Measurements from ENCODE around the gene CECR2. TPM values are rescaled to one million over a fixed set of nuclear protein-coding genes. Genes with fewer than 3 reads are reported as not detected.

Gene CECR2
- 14.9 TPM for polyA plus RNA-seq (2012; ENCODE audit: insufficient read length, low read depth)

DNA sequence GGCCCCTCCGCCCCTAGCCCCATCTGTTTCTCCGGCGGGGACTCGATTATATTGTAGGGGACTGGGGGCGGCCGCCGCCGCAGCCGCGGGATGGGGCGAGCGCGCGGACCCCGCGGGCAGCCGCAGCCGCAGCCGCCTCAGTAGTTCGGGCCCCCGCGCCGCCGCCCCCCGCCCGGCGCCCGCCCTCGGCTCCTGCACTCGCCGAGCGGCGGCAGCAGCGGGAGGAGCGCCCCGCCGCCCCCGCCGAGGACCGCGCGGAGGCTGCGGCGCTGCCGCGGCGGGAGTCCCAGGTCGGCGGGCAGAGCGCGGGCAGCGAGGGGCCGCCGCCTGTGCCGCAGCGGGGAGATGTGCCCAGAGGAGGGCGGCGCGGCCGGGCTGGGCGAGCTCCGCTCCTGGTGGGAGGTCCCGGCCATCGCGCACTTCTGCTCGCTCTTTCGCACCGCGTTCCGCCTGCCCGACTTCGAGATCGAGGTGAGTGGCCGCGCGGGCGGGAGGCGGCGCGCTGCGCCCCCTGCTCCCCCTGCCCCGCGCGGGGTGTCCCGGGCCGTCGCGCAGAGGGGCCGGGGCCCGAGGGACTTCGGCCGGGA lies at the start of gene CECR2:
TSS of gene CECR2 (plus strand) at position 22 of the 587 bp plus-strand sequence. CDS start at position 346, 324 bp downstream.
- TF ChIP-seq, protein P1, sequence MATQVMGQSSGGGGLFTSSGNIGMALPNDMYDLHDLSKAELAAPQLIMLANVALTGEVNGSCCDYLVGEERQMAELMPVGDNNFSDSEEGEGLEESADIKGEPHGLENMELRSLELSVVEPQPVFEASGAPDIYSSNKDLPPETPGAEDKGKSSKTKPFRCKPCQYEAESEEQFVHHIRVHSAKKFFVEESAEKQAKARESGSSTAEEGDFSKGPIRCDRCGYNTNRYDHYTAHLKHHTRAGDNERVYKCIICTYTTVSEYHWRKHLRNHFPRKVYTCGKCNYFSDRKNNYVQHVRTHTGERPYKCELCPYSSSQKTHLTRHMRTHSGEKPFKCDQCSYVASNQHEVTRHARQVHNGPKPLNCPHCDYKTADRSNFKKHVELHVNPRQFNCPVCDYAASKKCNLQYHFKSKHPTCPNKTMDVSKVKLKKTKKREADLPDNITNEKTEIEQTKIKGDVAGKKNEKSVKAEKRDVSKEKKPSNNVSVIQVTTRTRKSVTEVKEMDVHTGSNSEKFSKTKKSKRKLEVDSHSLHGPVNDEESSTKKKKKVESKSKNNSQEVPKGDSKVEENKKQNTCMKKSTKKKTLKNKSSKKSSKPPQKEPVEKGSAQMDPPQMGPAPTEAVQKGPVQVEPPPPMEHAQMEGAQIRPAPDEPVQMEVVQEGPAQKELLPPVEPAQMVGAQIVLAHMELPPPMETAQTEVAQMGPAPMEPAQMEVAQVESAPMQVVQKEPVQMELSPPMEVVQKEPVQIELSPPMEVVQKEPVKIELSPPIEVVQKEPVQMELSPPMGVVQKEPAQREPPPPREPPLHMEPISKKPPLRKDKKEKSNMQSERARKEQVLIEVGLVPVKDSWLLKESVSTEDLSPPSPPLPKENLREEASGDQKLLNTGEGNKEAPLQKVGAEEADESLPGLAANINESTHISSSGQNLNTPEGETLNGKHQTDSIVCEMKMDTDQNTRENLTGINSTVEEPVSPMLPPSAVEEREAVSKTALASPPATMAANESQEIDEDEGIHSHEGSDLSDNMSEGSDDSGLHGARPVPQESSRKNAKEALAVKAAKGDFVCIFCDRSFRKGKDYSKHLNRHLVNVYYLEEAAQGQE (IDR thresholded peaks at IDR 0.05; ENCODE audit: insufficient read depth in 1 of 2, low read depth in 2 of 2, low read length in 2 of 2) = no peak
- TF ChIP-seq TAF1 (IDR thresholded peaks at IDR 0.05; ENCODE audit: borderline replicate concordance, insufficient read depth, low read length) (no peak), POLR2AphosphoS5 (IDR thresholded peaks at IDR 0.05; ENCODE audit: low read depth, low read length) (no peak), SIN3A (IDR thresholded peaks at IDR 0.05; ENCODE audit: borderline replicate concordance, insufficient read depth, low read length) (no peak), FOXP2 (optimal IDR thresholded peaks at IDR 0.05; ENCODE audit: borderline replicate concordance, extremely low read depth, extremely low read length, insufficient read depth) (no peak)

DNA sequence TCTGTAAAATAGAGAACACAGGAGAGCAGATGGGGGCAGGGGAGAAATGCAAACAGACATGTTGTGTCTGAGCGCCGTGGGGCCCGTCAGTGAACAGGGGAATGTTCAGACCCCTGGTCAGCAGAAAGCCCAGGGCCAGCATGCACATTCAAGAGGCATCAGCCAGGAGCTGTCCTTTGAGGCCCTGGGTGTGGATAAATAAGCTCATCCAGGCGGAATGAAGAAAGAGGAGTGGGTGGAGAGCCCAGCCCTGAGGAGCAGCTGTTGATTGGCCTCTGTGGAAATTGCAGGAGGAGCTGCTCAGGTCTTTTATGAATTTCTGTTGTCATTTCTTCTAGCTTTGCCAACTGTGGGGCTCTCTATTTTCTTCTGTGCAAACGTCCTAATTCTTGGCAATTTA lies 49.7 kb upstream of the CECR2 start:
- TF ChIP-seq FOXP2 (optimal IDR thresholded peaks at IDR 0.05; ENCODE audit: borderline replicate concordance, extremely low read depth, extremely low read length, insufficient read depth) (no peak), SIN3A (IDR thresholded peaks at IDR 0.05; ENCODE audit: borderline replicate concordance, insufficient read depth, low read length) (no peak)
- TF ChIP-seq, protein P1 (IDR thresholded peaks at IDR 0.05; ENCODE audit: insufficient read depth in 1 of 2, low read depth in 2 of 2, low read length in 2 of 2) = no peak

DNA sequence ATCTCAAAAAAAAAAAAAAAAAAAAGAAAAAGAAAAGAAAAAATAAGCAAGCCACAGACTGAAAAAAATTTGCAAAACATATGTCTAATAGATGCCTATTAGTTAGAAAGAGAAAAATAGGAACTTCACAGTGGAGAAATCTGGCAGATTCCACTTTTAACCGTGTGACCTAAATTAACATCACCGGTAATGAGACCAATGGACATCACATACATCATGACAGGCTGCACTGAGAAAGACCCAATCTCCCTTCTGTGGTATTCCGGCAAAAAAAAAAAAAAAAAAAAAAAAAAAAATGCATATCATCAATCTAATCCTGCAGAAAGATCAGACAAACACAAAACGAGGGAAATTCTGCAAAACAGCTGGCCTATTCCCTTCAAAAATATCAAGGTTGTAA lies 46.7 kb upstream of the CECR2 start:
- TF ChIP-seq POLR2AphosphoS5 (IDR thresholded peaks at IDR 0.05; ENCODE audit: low read depth, low read length) (no peak), TAF1 (IDR thresholded peaks at IDR 0.05; ENCODE audit: borderline replicate concordance, insufficient read depth, low read length) (no peak), SIN3A (IDR thresholded peaks at IDR 0.05; ENCODE audit: borderline replicate concordance, insufficient read depth, low read length) (no peak), FOXP2 (optimal IDR thresholded peaks at IDR 0.05; ENCODE audit: borderline replicate concordance, extremely low read depth, extremely low read length, insufficient read depth) (no peak)
- TF ChIP-seq, protein P1 (IDR thresholded peaks at IDR 0.05; ENCODE audit: insufficient read depth in 1 of 2, low read depth in 2 of 2, low read length in 2 of 2) = no peak

DNA sequence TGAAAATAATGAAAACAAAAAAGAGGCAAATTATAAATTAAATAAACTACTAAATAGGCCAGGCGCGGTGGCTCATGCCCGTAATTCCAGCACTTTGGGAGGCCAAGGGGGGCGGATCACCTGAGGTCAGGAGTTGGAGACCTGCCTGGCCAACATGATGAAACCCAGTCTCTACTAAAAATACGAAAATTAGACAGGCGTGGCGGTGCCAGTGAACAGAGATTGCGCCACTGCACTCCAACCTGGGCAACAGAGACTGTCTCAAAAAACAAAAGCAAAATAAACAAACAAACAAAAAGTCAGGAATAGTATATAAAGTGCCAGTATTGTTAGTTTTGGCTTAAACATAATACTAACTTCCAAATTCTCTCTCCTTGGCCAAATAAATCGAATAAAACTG lies 37.6 kb upstream of the CECR2 start:
- TF ChIP-seq SIN3A (IDR thresholded peaks at IDR 0.05; ENCODE audit: borderline replicate concordance, insufficient read depth, low read length) = no peak

DNA sequence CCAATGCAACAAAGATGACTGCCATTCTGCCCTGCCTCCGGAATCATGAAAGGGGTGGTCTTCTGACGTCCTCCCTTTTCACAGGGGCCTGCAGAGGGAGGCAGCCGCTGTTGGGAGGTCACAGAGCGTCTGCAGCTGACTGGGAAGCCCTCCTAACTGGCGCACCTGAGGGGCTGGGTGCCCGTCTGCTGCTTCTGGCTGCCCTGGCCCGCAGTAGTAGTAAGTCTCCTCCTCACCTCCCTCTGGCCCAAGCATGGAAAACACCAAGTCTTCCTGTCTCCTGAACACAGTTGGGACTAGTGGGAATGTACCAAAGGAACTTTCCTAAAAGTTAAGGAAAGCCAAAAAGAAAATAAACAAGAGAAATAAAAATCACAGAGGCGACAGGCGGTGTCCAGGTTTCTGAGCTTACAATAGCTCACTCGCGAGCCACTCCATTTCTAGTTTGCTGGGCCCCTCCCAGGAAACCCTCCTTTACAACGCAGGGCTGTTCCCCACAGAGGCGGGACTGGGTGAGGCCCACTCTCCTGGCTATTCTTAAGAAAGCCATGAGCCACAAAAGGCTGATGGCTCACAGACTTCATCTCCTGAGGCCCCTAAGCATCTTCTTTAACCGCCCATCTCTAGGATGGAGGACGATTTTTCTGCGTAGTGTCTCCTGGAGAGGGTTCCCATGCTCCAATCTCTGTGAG lies 37.0 kb upstream of the CECR2 start:
- no peak for TF ChIP-seq TAF1 (IDR thresholded peaks at IDR 0.05; ENCODE audit: borderline replicate concordance, insufficient read depth, low read length)
- no peak for TF ChIP-seq POLR2AphosphoS5 (IDR thresholded peaks at IDR 0.05; ENCODE audit: low read depth, low read length)
- no peak for TF ChIP-seq FOXP2 (optimal IDR thresholded peaks at IDR 0.05; ENCODE audit: borderline replicate concordance, extremely low read depth, extremely low read length, insufficient read depth)
- TF ChIP-seq, protein P1 (IDR thresholded peaks at IDR 0.05; ENCODE audit: insufficient read depth in 1 of 2, low read depth in 2 of 2, low read length in 2 of 2) = no peak
- no peak for TF ChIP-seq SIN3A (IDR thresholded peaks at IDR 0.05; ENCODE audit: borderline replicate concordance, insufficient read depth, low read length)

All from PFSK-1 (cell line).